NCI-H524 treated with DMSO at 0.1 percent for 48 hours (cell line): ENCODE data around the gene PSMD14.

Source experiments
- DNase-seq: peaks from one replicate; lab custom pipeline; 2025; lab: John Stamatoyannopoulos, UW

Gene PSMD14

GRCh38 chr2:161384864-161385263 is 76.6 kb downstream of the PSMD14 start:
- DNase-seq = no peak

DNA sequence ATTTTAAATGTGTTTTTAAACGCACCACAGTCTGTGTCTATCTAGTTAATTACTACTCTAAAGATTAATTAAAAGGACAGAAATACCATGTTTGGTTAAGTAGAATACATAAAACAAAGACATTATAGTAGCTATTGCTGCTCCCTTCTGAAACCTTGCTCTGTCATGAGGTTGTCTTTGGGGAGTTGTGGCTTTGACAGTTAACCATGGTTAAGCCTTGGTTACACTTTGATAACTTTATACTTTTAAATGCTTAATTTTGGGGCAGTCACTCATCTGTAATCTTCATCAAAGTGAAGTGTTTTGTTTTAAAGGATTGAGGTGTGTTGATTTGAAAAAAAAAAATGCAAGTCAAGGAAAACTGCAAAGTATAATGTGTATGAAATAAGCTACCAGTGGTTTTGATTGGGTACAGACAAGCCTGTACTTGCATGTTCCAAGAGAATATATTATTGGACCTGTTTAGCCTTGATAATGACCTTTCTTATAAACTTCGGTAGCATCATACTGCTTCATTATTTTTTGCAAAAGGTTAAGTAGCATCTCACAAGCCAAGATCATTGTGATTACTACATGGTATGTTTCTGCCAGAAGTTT is 78.1 kb downstream of the PSMD14 start:
- DNase-seq = no peak

GRCh38 chr2:161388146-161388779 is 80.0 kb downstream of the PSMD14 start:
- no peak for DNase-seq

GRCh38 chr2:161391737-161392506 is 83.7 kb downstream of the PSMD14 start:
- DNase-seq = no peak

GRCh38 chr2:161400076-161400475 is 91.9 kb downstream of the PSMD14 start:
- DNase-seq = no peak

DNA sequence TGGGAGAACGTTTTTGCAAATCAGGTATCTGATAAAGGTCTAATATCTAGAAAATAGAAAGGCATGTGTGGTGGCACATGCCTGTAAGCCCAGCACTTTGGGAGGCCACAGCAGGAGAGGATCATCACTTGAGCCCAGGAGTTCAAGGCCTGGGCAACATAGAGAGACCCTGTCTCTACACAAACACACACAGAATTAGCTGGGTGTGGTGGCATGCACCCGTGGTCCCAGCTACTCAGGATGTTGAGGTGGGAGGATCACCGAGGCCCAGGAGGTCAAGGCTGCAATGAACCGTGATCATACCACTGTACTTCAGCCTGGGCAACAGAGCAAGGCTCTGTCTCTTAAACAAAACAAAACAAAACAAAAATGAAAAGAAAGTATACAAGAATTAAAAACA is 94.1 kb downstream of the PSMD14 start:
- DNase-seq = no peak

- no peak for DNase-seq
These were observed 98.1 kb downstream of the PSMD14 start for GRCh38 chr2:161406316-161406715.

DNA sequence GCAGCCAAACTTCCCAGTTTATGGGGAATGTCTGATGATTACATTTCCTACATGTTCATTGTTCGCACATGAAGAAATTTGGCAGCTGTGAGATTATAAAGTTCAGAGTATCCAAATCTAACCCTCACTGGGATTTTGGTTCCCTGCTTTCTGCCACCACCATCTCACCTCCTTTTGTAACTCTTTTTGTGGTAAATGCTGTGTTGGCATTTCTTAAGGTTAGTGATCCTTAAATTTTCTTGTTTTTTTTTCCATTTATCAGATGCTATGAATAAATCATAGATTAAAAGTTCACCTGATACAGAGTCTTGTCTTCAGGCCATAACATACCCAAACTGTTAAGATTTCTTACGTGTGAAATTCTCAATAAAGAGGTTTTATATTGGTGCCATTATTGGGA is 99.4 kb downstream of the PSMD14 start:
- DNase-seq = no peak

- DNase-seq = no peak
These were observed 101.2 kb downstream of the PSMD14 start for GRCh38 chr2:161409308-161409907.

GRCh38 chr2:161412346-161412745 is 104.1 kb downstream of the PSMD14 start:
- DNase-seq = no peak

- no peak for DNase-seq
These were observed 106.1 kb downstream of the PSMD14 start for GRCh38 chr2:161414042-161415033.

DNA sequence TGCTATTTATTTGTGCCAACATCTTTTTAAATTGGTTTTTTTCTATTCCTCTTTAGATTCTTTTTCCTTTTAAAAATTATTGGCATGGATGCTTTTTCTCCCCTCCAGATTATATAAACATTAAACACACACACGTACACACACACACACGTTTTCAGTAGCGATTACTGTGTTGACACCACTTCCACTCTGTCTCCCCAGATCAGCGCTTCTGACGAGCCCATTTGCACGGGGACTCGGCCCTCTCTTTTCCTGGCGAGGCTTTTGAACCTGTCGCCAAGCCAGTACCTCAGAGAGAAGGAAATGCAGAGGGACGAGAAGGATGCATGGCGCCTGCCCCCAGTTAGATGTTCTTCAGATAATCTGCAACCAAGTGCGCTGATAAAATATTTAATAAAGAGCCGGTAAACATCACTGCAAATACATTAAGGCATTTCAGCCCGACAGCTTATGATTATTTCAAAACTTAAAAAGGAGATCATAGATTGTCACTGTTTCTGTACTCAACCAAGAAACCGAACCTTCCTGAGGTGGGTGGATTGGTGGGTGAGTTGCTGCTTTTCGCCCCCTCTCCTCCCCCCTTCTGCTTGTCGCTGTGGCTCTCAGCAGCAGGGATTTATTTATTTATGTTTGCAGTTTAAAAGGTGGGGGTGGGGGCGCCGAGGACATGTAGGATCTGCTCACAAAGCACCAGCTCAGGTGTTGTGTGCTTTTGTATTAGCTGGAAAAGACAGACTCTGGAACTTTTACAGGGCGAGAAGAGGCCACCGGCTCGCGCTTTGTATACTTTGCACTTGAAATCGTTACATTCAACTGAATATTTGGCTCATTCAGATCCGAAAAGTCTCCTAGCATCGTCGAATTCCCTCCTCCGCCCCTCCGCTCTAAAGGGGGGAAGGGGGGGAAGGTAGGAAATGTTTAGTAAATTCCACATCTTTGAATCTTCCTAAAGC is 107.1 kb downstream of the PSMD14 start:
- no peak for DNase-seq

- no peak for DNase-seq
These were observed 107.9 kb downstream of the PSMD14 start, which contains the start of gene TBR1 for GRCh38 chr2:161415987-161416707. TSS of gene TBR1 (plus strand) at chr2:161416297. CDS start at chr2:161416411, 114 bp downstream.

DNA sequence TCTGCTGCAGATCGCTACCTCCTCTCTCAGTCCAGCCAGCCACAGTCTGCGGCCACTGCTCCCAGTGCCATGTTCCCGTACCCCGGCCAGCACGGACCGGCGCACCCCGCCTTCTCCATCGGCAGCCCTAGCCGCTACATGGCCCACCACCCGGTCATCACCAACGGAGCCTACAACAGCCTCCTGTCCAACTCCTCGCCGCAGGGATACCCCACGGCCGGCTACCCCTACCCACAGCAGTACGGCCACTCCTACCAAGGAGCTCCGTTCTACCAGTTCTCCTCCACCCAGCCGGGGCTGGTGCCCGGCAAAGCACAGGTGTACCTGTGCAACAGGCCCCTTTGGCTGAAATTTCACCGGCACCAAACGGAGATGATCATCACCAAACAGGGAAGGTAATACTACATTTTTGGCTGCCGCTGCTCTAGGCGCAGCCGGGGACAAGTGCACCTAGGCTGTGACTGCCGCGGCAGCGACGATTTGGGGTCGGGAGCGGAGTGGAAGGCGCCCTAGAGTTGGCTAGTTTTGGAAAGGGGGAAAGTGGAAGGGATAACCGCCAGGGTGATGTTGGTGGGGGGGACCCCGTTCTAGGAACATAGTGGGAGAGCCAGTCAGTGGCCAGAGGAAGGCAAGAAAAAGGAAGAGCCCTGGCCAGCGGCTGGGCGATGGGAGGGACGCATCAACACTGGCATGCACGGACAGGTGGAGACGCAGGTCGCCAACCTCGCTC is 108.6 kb downstream of the PSMD14 start:
- DNase-seq = no peak

GRCh38 chr2:161417438-161418274 is 109.4 kb downstream of the PSMD14 start:
- no peak for DNase-seq

DNA sequence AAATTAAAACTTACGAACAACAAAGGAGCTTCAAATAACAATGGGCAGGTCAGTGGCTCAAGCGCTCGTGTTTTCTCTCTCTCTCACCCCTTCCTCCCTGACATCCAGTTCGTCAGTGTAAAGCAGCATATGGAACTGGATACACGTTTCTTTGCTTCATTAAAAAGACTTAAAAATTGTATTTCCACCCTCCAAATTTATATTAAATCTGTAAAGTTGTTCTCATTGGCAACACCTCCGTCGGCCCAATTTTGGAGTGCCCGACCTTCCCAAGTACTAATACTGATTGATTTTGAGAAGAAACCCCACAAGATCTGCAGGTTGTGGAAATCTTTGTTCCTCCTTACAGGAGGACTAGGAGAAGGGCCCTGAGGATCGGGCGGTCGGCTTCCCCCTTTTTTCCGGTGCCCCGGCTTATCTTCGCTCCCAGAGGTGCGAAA is 110.1 kb downstream of the PSMD14 start:
- no peak for DNase-seq

DNA sequence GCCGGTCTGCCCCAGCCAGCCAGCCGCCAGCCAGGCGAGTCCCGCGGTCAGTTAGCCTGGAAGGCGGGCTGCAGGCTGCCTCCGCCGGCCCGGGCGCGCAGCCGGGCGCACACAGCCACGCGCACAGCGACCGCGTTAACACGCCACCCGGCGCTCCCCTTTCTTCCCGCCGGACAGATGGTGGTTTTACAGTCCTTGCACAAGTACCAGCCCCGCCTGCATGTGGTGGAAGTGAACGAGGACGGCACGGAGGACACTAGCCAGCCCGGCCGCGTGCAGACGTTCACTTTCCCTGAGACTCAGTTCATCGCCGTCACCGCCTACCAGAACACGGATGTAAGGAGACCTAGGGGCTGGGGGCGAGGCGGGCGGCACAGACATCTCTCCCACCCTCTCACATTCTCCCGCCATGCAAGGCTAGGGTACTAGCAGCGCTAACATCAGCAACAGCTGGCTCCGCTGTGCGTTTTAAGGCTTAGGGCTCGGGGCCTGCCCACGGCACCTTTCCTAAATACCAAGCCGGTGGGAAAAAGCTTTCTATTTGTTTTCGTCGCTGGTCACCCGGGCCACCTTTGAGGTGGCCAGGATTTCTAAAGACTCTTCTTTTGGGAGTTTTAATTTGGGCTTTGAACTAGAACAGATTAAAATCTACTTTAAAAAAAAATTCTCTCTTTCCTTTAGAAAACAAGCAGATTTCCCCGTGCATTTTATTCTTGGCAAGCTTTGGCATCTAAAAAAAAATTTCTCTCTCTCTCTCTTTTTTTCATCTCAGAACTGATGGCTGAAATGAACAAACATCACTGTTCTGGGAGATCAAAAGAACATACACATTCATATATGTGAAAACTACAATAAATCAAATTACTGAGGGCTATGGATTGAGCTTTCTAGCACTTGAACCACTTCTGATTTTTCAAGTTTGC is 110.8 kb downstream of the PSMD14 start:
- DNase-seq = no peak
